GM19025 (cell line): ENCODE measurements around the gene RPS16.
"Not testable (repeated sequence)": the region's sequence is repeated elsewhere in the genome, so short reads cannot be mapped to it uniquely, and the experiment has no call there.

Experiments
- ATAC-seq: cut with Tn5 transposase; IDR thresholded peaks from one replicate; pipeline ENCODE4 v1.9.1; 2021; ENCODE audit warnings: mild to moderate bottlenecking, low read depth, moderate library complexity; ENCODE audit not compliant: unreplicated experiment

RPS16 gene

DNA sequence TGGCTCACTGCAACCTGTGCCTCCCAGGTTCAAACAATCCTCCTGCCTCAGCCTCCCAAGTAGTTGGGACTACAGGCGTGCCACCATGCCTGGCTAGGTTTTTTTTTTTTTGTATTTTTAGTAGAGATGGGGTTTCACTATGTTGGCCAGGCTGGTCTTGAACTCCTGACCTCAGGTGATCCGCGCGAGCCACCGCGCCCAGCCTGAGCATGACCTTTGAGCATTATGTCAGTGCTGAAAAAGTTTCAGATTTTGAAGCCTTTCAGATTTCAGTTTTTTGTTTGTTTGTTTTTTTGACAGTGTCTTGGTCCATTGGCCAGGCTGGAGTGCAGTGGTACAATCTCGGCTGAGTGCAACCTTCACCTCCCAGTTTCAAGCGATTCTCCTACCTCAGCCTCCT lies 15.5 kb upstream of the RPS16 start:
- not testable (repeated sequence) for ATAC-seq

- no peak for ATAC-seq
Measured at GRCh38 chr19:39449116-39449797, 13.5 kb upstream of the RPS16 start.

DNA sequence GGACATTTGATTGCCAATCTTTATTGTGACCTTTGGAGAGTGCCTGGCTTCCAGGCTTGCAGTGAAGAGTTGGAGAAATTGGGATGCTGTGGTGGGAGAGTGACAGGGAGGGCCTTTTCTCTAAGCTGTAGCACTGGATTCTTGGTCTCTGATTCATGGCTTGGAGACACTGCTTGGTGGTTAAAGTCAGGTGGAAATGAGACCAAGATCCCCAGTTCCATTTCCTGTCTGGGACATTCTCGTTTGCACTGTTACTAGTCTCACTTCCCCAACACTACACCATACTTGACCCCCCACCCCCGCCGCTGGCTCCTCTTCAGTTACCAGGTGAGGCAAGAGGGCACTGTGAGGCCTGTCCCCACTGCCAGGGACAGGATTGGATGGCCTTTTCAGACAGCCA lies 12.5 kb upstream of the RPS16 start:
- ATAC-seq: no peak

- ATAC-seq: no peak
Measured at GRCh38 chr19:39446365-39447084, 10.8 kb upstream of the RPS16 start.

DNA sequence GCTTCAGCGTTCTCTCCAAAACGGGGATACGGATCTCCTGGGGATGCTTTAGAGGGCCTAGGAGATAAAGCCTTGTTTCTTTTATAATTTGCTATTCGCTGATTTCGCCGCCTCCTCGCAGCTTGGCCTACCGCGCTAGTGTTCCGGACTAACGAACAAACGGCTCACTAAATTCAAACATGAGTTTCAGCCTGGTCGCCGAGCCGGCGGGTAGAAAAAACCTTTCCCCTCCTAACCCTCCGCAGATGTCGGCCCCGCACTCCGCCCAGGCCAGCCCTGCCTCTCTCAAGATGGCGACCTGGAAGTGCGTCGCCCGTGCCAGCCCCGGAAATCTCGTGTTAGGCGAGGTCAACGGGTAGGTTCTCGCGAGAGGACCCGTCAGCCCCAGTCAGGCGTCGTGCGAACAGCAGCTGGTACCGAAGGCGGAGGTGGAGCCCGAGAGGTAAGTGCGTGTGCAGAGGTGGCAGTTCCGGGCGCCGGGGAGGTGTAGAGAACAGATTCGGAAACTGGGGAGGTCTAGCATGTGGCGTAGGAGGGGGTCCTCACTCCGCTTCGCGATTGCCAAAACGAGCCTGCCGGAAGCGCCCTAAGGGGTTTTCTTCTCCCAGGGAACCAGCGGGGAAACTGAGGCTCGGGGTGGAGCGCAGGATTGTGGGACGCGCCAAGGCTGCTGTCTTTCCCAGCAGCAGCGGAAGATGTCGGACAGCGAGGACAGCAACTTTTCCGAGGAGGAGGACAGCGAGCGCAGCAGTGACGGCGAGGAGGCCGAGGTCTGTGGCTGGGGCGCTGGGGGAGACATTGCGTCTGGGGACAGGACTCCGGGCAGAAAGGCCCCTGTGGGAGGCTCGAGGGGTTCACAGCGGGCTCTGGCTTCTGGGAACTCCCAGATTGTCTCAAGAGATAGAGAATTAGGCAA lies 9.7 kb upstream of the RPS16 start, which contains the start of gene SUPT5H:
TSS of gene SUPT5H (plus strand) at position 387 of the 916 bp plus-strand sequence. CDS start at position 696, 309 bp downstream.
- ATAC-seq: peak; percentile 81

GRCh38 chr19:39444598-39445195 lies 8.9 kb upstream of the RPS16 start:
- ATAC-seq: no peak

DNA sequence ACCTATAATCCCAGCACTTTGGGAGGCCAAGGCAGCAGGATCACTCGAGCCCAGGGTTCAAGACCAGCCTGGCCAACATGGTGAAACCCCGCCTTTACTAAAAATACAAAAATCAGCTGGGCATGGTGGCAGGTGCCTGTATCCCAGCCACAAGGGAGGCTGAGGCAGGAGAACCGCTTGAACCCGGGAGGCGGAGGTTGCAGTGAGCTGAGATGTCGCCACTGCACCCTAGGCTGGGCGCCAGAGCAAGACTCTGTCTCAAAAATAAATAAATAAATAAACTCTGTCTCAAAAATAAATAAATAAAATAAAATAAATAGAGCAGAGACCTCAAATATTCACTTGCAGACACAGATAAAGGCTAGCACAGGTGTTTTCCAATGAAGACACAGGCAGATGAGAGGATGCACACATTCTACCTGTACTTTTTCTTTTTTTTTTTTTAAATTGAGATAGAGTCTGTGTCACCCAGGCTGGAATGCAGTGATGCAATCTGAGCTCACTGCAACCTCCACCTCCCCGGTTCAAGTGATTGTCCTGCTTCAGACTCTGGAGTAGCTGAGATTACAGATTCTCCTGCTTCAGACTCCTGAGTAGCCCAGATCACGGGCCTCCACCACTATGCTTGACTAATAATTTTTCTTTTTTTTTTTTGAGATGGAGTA lies 2.7 kb upstream of the RPS16 start:
- no peak for ATAC-seq

DNA sequence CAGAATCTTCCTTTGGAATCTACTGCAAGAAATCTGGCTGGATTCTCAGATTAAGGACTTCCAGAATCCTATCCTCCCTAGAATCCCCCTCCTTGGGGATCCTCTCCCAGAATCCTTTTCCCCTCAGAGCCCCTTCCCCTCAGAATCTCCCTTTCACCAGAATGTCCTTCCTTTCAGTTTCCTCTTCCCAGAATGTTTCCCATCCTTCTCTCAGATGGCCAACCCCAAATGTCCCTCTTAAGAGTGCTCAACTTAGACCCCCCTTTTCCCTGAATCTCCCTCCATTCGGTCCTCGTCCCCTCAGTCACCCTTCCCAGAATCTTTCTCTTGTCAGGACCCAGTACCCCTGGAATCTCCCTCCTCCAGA lies 584 bp upstream of the RPS16 start:
- no peak for ATAC-seq

DNA sequence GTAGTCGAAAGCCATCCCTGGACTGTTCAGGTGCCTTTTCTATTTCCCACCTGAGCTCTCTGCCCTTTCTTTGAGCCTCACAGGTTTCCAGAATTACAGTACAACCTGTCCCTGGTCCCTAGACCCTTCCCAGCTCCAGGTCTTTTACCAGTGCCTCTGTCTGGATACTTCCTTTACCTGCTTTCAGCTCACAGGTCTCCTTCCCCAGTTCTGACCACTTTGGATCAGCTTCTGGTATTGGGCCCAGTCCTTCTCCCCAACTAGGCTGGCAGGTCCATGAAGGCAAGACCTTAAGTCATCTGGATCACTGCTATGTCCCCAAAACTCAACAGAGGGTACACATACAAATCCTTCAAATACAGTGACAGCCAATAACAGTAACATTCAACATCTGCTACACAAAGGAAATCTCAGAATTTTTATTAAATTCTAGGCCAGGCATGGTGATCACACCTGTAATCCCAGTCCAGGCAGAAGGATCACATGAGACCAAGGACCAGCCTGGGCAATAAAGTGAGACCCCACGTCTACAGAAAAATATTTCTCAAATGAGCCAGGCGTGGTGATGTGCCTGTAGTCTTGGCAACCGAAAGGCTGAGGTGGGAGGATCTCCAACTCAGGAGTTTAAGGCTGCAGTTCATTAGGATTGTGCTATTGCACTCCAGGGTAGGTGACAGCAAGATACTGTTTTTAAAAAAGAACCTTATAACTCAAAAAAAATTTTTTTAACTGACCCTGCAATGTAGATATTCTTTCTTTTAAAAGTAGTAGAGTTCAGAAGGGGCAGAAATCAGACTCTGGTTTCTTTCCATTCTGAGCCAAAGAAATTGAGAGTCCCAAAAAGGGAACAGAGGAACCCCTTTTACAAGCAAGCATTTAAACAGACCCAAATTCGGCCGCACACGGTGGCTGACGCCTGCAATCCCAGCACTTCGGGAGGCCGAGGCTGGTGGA lies 1.3 kb downstream of the RPS16 start:
- ATAC-seq: no peak

GRCh38 chr19:39433480-39434079 lies 2.2 kb downstream of the RPS16 start:
- no peak for ATAC-seq

- no peak for ATAC-seq
Measured at GRCh38 chr19:39432677-39433025, 3.1 kb downstream of the RPS16 start.

- ATAC-seq: no peak
Measured at GRCh38 chr19:39430675-39431593, 4.8 kb downstream of the RPS16 start.

DNA sequence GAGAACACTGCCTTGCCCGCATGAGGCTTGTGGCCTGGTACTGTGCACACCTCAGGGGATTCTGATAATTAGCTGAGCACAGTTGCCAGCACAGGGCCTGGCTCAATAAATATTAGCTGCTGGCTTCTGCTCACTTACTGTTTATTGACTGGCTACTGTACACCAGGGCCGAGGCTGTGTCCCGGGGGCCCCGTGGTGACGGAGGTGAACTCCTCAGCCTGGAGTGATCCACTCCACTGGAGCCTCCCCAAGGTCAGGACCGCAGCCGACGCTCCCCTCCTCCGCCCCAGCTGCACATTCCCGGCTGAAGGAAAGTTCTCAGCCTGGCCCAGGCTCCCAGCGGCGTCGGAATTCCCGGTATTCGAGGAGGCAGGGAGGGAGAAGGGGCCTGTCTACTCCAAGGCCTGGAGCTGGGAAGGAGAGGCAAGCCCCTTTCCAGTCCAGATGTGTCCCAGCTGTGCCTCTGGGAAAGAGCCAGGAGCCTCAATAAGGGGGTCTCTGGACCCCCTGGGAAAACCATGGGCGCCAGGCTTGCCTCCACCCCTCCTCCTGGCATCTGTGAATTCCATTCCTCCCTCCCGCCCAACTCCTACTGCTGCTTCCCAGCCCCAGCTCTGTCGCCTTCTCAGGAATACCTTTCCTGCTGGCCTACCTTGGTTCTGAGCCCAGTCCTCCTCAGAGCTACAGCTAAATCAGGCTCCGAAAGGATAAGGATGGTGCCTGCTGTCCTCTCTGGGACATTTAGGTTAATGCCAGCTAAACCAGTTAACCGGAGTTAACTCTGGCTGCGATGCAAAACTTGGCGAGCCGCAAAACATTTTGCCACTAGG lies 7.3 kb downstream of the RPS16 start:
- no peak for ATAC-seq

DNA sequence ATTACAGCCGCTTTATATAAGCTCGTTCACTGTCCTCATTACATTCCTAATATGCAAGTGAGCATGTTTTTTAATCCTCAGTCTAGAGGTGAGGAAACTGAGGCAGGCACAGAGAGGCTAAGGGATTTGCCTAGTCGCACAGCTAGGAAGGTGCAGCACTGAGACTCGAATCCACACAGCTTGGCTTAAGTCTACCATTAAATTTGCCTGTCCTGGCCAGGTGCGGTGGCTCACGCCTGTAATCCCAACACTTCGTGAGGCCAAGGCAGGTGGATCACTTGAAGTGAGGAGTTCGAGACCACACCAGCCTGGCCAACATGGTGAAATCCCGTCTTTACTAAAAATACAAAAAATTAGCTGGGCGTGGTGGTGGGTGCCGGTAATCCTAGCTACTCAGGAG lies 8.0 kb downstream of the RPS16 start:
- no peak for ATAC-seq

DNA sequence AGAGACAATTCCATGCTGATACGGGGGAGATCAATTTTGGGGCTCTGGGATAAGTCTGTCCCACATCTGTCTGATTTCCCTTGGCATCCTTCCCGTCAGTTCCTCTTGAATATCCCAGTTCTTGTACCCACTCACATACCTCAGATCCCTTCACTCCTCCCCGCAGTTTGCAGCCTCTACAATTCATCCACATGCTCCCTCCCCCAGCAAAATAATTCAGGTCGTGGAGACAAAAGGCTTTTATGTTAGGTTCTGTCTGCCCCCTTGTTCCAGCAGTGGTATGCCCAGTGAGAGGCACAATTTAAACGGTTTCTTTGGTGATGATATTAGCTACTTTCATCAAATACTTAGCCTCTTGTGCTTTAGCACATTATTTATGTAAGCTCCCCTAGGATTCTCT lies 9.6 kb downstream of the RPS16 start:
- no peak for ATAC-seq

- ATAC-seq: no peak
Measured at GRCh38 chr19:39425744-39426143, 10.0 kb downstream of the RPS16 start.

- ATAC-seq: no peak
Measured at GRCh38 chr19:39424934-39425333, 10.8 kb downstream of the RPS16 start.
